Loucy (cell line): ENCODE results near the gene ZBTB18.

Source experiments
- EZH2phosphoT487 ChIP-seq: fragments of 200-600 bp; IDR thresholded peaks from 2 replicates; pipeline ENCODE4 v1.6.1; 2018; ENCODE audit warnings: antibody characterized with exemption, mild to moderate bottlenecking, moderate library complexity, borderline replicate concordance
- TF ChIP-seq, protein P1 (sequence below): fragments of 200-600 bp; sonication (generic); conservative IDR thresholded peaks from 2 replicates; pipeline ENCODE4 v1.5.1; 2014; ENCODE audit warnings: mild to moderate bottlenecking, antibody characterized with exemption, low read length

DNA sequence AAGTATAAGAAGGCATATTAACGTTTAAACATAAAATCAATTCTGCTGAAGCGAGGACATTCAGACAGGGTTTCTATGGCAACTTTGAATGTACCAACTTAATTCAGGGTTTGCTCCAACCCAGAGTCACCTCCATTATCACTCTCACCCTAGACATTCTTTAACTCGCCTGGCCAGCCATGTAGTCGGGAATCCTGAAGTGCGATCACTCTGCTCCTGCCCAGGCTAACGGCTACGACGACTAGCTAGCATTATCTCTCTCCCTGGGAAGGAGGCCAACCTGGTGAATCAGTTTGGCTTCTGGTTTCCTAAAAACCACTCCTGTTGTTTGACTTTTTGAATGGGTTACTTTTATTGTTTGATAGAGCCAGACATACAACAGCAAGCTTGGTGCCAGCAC, 38.9 kb upstream of the ZBTB18 start:
- TF ChIP-seq, protein P1, sequence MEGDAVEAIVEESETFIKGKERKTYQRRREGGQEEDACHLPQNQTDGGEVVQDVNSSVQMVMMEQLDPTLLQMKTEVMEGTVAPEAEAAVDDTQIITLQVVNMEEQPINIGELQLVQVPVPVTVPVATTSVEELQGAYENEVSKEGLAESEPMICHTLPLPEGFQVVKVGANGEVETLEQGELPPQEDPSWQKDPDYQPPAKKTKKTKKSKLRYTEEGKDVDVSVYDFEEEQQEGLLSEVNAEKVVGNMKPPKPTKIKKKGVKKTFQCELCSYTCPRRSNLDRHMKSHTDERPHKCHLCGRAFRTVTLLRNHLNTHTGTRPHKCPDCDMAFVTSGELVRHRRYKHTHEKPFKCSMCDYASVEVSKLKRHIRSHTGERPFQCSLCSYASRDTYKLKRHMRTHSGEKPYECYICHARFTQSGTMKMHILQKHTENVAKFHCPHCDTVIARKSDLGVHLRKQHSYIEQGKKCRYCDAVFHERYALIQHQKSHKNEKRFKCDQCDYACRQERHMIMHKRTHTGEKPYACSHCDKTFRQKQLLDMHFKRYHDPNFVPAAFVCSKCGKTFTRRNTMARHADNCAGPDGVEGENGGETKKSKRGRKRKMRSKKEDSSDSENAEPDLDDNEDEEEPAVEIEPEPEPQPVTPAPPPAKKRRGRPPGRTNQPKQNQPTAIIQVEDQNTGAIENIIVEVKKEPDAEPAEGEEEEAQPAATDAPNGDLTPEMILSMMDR = no peak
- no peak for TF ChIP-seq EZH2phosphoT487
